RKO (cell line): ENCODE results near the gene CCDC107.
"Not testable (repeated sequence)": the region's sequence is repeated elsewhere in the genome, so short reads cannot be mapped to it uniquely, and the experiment has no call there.

Source experiments
- DNase-seq: peaks from one replicate; pipeline ENCODE4 v3.0.0-alpha.2; 2016; ENCODE audit warnings: low spot score

CCDC107 gene

GRCh38 chr9:35658137-35658967, at the start of gene CCDC107:
Gene CCDC107 (plus strand): TSS chr9:35658292. CDS start chr9:35658380, 88 bp downstream.
- peak; percentile 78 for DNase-seq

- DNase-seq, result no peak
Measured at GRCh38 chr9:35609001-35609819, 48.9 kb upstream of the CCDC107 start.

GRCh38 chr9:35609820-35610163, 48.3 kb upstream of the CCDC107 start:
- DNase-seq, result no peak

GRCh38 chr9:35611230-35611797, 46.8 kb upstream of the CCDC107 start:
- DNase-seq, result peak; percentile 47

- DNase-seq, result not testable (repeated sequence)
Measured at GRCh38 chr9:35612066-35612465, 46.0 kb upstream of the CCDC107 start.

GRCh38 chr9:35612843-35613242, 45.2 kb upstream of the CCDC107 start:
- DNase-seq, result no peak

GRCh38 chr9:35615981-35616680, 42.0 kb upstream of the CCDC107 start:
- no peak for DNase-seq

- DNase-seq, result no peak
Measured at GRCh38 chr9:35616681-35617459, 41.2 kb upstream of the CCDC107 start.

GRCh38 chr9:35617548-35617947, 40.5 kb upstream of the CCDC107 start:
- DNase-seq, result no peak

GRCh38 chr9:35618325-35618727, 39.8 kb upstream of the CCDC107 start, which contains the start of gene CD72:
Gene CD72 (minus strand): TSS chr9:35618413. CDS start chr9:35618303, 110 bp downstream.
- DNase-seq, result no peak

GRCh38 chr9:35618854-35619799, 39.0 kb upstream of the CCDC107 start:
- no peak for DNase-seq

GRCh38 chr9:35619800-35620158, 38.3 kb upstream of the CCDC107 start:
- DNase-seq, result no peak

- no peak for DNase-seq
Measured at GRCh38 chr9:35627575-35627974, 30.5 kb upstream of the CCDC107 start.

- DNase-seq, result no peak
Measured at GRCh38 chr9:35628389-35628991, 29.6 kb upstream of the CCDC107 start.

GRCh38 chr9:35629597-35629996, 28.5 kb upstream of the CCDC107 start:
- DNase-seq, result no peak

GRCh38 chr9:35635730-35636129, 22.4 kb upstream of the CCDC107 start:
- DNase-seq, result no peak

- no peak for DNase-seq
Measured at GRCh38 chr9:35636135-35636876, 21.8 kb upstream of the CCDC107 start.

GRCh38 chr9:35636877-35637246, 21.2 kb upstream of the CCDC107 start:
- DNase-seq, result not testable (repeated sequence)

- DNase-seq, result not testable (repeated sequence)
Measured at GRCh38 chr9:35637427-35637955, 20.6 kb upstream of the CCDC107 start.
